Measurements from ENCODE around the gene FLNB. TPM values are rescaled to one million over a fixed set of nuclear protein-coding genes. Genes with fewer than 3 reads are reported as not detected.
A peak's percentile ranks its signal among the peaks of the same experiment; 100 is the strongest.

Gene FLNB
- polyA plus RNA-seq, 1 of the 3 experiments (the other 2 are of a cell fraction), result 127 TPM

- no peaks in the 10 kb centered on the region for H4K20me1 ChIP-seq (ENCODE audit: insufficient read depth)
- H2AFZ ChIP-seq (ENCODE audit: low read depth), result no peak overlapping the region
- no peaks in the 10 kb centered on the region for H3K9me3 ChIP-seq
- CTCF ChIA-PET, result interaction anchor here (0.7 kb wide), 1 partner anchor 61 kb away, joined by 3 read pairs; no protein-coding TSS in a partner anchor
- no peak for DNase-seq
- WGBS (ENCODE audit: low lambda C conversion rate), result 66% methylated on average over 7 of the region's 7 CpGs
- peak overlapping the region; percentile 4; the same call in 1 of the 2 replicates for H3K4me2 ChIP-seq
- peak overlapping the region in 1 of 2 experiments; percentile 37; a peak in 2 of 4 replicates for H3K27ac ChIP-seq (ENCODE audit: low read depth in 2 of 2, low read length in 1 of 2)
- no peaks in the 10 kb centered on the region for H3K9me2 ChIP-seq
- peaks cover 27 to 55% of the 10 kb centered on the region in 2 experiments for H3K36me3 ChIP-seq (replicated peaks in 1 of 2; ENCODE audit: control insufficient read depth in 1 of 2, insufficient read depth in 2 of 2, low read length in 1 of 2)
- H3K4me3 ChIP-seq (ENCODE audit: low read depth in 2 of 2, low read length in 1 of 2), result no peak overlapping the region
- H3K79me2 ChIP-seq (ENCODE audit: insufficient read depth), result peaks cover 79% of the 10 kb centered on the region
- H3K27me3 ChIP-seq (ENCODE audit: insufficient read depth), result no peaks in the 10 kb centered on the region
- no peak overlapping the region for H3K9ac ChIP-seq
- POLR2A ChIA-PET, result no interaction called here
- TF ChIP-seq NRF1 (IDR thresholded peaks at IDR 0.05; ENCODE audit: low read depth, low read length), result no peak
- TF ChIP-seq PBX3 (IDR thresholded peaks at IDR 0.05), result peak; percentile 29; the same call in 1 of the 2 replicates
- peak; percentile 38; the same call in 1 of the 2 replicates for TF ChIP-seq FOSL2 (IDR thresholded peaks at IDR 0.05; ENCODE audit: borderline replicate concordance, low read depth)
- no peak for TF ChIP-seq POLR2AphosphoS5 (IDR thresholded peaks at IDR 0.05; ENCODE audit: low read depth, low read length)
- peak; percentile 67 for TF ChIP-seq TCF12 (IDR thresholded peaks at IDR 0.05)
- TF ChIP-seq JUND (IDR thresholded peaks at IDR 0.05), result no peak
- TF ChIP-seq GATA2 (CRISPR knock-in tag; IDR thresholded peaks at IDR 0.05), result no peak
- TF ChIP-seq MAX (IDR thresholded peaks at IDR 0.05; ENCODE audit: low read depth), result 0 out of 2 replicates have a peak, but pooled peaks have one; percentile 39
- no peaks in the 10 kb centered on the region; a peak in 1 of 4 replicates for H3K4me1 ChIP-seq (ENCODE audit: control insufficient read depth in 1 of 2, insufficient read depth in 2 of 2, low read depth in 1 of 2, low read length in 1 of 2)
- peaks cover 19% of the 10 kb centered on the region for H3F3A ChIP-seq (replicated peaks; ENCODE audit: insufficient read depth)
Observed at GRCh38 chr3:58082047-58082446, 73.8 kb downstream of the FLNB start.

GRCh38 chr3:58084166-58084565 lies 75.9 kb downstream of the FLNB start:
- no peak overlapping the region for H3K9ac ChIP-seq
- H3K27me3 ChIP-seq (ENCODE audit: insufficient read depth), result no peaks in the 10 kb centered on the region
- WGBS (ENCODE audit: low lambda C conversion rate), result 77% methylated on average over 4 of the region's 4 CpGs
- POLR2A ChIA-PET, result no interaction called here
- H3F3A ChIP-seq (replicated peaks; ENCODE audit: insufficient read depth), result peaks cover 11% of the 10 kb centered on the region
- H4K20me1 ChIP-seq (ENCODE audit: insufficient read depth), result no peaks in the 10 kb centered on the region
- H2AFZ ChIP-seq (ENCODE audit: low read depth), result no peak overlapping the region
- no peak overlapping the region for H3K4me2 ChIP-seq
- no peaks in the 10 kb centered on the region for H3K9me3 ChIP-seq
- no peak for DNase-seq
- TF ChIP-seq FOSL2 (IDR thresholded peaks at IDR 0.05; ENCODE audit: borderline replicate concordance, low read depth), result no peak
- no peak for TF ChIP-seq NRF1 (IDR thresholded peaks at IDR 0.05; ENCODE audit: low read depth, low read length)
- no peak for TF ChIP-seq MEF2A (IDR thresholded peaks at IDR 0.05; ENCODE audit: borderline replicate concordance, low read depth)
- TF ChIP-seq CHD2 (IDR thresholded peaks at IDR 0.05; ENCODE audit: low read length, partially characterized antibody), result no peak
- TF ChIP-seq USF2 (IDR thresholded peaks at IDR 0.05; ENCODE audit: borderline replicate concordance, low read depth, low read length), result no peak
- TF ChIP-seq PBX3 (IDR thresholded peaks at IDR 0.05), result no peak
- TF ChIP-seq SMC3 (IDR thresholded peaks at IDR 0.05; ENCODE audit: low read depth, low read length), result no peak
- no peak for TF ChIP-seq ZBTB33 (IDR thresholded peaks at IDR 0.05; ENCODE audit: borderline replicate concordance, low read depth)
- no peak for TF ChIP-seq TAF1 (IDR thresholded peaks at IDR 0.05; ENCODE audit: borderline replicate concordance, low read depth, low read length)
- no peak for TF ChIP-seq RCOR1 (IDR thresholded peaks at IDR 0.05; ENCODE audit: low read length)
- no peak for TF ChIP-seq TEAD4 (IDR thresholded peaks at IDR 0.05; ENCODE audit: borderline replicate concordance, insufficient read depth)
- no peak for TF ChIP-seq SIN3A (IDR thresholded peaks at IDR 0.05; ENCODE audit: borderline replicate concordance, low read depth, low read length)
- TF ChIP-seq RFX5 (IDR thresholded peaks at IDR 0.05; ENCODE audit: low read length), result no peak
- no peak for TF ChIP-seq EZH2phosphoT487 (IDR thresholded peaks at IDR 0.05; ENCODE audit: borderline replicate concordance, low read depth)
- CTCF ChIA-PET, result no interaction called here
- no peak overlapping the region for H3K27ac ChIP-seq (ENCODE audit: low read depth in 2 of 2, low read length in 1 of 2)
- no peak overlapping the region for H3K4me3 ChIP-seq (ENCODE audit: low read depth in 2 of 2, low read length in 1 of 2)
- H3K4me1 ChIP-seq (ENCODE audit: control insufficient read depth in 1 of 2, insufficient read depth in 2 of 2, low read depth in 1 of 2, low read length in 1 of 2), result no peaks in the 10 kb centered on the region; a peak in 1 of 4 replicates
- H3K36me3 ChIP-seq (replicated peaks in 1 of 2; ENCODE audit: control insufficient read depth in 1 of 2, insufficient read depth in 2 of 2, low read length in 1 of 2), result peaks cover 15 to 55% of the 10 kb centered on the region in 2 experiments
- H3K79me2 ChIP-seq (ENCODE audit: insufficient read depth), result peaks cover 93% of the 10 kb centered on the region
- H3K9me2 ChIP-seq, result no peaks in the 10 kb centered on the region

Data from SK-N-SH (cell line).